Natural killer cell treated with Interleukin-12 subunit alpha and Interleukin-12 subunit beta and Interleukin-15 and Interleukin-18, amount 100 ng/mL, for 72 hours (primary cell): ENCODE measurements around the gene RAD9A. TPM values are rescaled to one million over a fixed set of nuclear protein-coding genes. Genes with fewer than 3 reads are reported as not detected.
A peak's percentile ranks its signal among the peaks of the same experiment; 100 is the strongest.
"Not testable (repeated sequence)": the region's sequence is repeated elsewhere in the genome, so short reads cannot be mapped to it uniquely, and the experiment has no call there.

ENCODE experiments used
- ATAC-seq, 2 donors: fragments of 150-1000 bp; cut with Tn5 transposase in 1 of 2; sonication (Bioruptor Pico), chemical (Tn5 transposase) in 1 of 2; 2 replicates each; pipeline ENCODE4 v1.10.0; 2021
- DNase-seq: peaks from one replicate; pipeline ENCODE4 v3.0.0; 2022; ENCODE audit warnings: low spot score
- H3K27ac Mint-ChIP-seq, 2 donors: 1 replicate in 1 of 2; 2 replicates in 1 of 2; pipeline ENCODE4 v1.8.0; 2022; ENCODE audit warnings: mixed read lengths in 2 of 2, mild to moderate bottlenecking in 1 of 2, moderate library complexity in 1 of 2
- H3K27me3 Mint-ChIP-seq, 2 donors: 1 replicate in 1 of 2; 2 replicates in 1 of 2; pipeline ENCODE4 v1.8.0; 2022; ENCODE audit warnings: mixed read lengths in 2 of 2
- H3K36me3 Mint-ChIP-seq: one replicate; pipeline ENCODE4 v1.8.0; 2022; ENCODE audit warnings: mixed read lengths
- H3K4me1 Mint-ChIP-seq, 2 donors: 1 replicate in 1 of 2; 2 replicates in 1 of 2; pipeline ENCODE4 v1.8.0; 2022; ENCODE audit warnings: low read depth in 2 of 2, mixed read lengths in 2 of 2, mild to moderate bottlenecking in 1 of 2
- H3K4me3 Mint-ChIP-seq: one replicate; pipeline ENCODE4 v1.8.0; 2022; ENCODE audit warnings: mixed read lengths
- H3K9me3 Mint-ChIP-seq: 2 replicates; pipeline ENCODE4 v1.8.0; 2022; ENCODE audit warnings: mixed read lengths
- total RNA-seq, 2 donors: library from RNA; stranded (reverse); gene quantifications; one replicate each; pipeline ENCODE4 v1.2.3, GENCODE V29; 2022

The RAD9A gene
- total RNA-seq, 2 donors from 2014 or later = 25.9 to 47.8 TPM

GRCh38 chr11:67420147-67420645 lies 28.4 kb downstream of the RAD9A start:
- DNase-seq (peak; percentile 59), ATAC-seq (no peak)
- Mint-ChIP-seq H3K27me3 (no peaks in the 10 kb centered on the region), H3K27ac (peak overlapping the region; percentile 33 to 60), H3K36me3 (no peaks in the 10 kb centered on the region), H3K4me3 (peak overlapping the region; percentile 70), H3K9me3 (no peaks in the 10 kb centered on the region), H3K4me1 (peaks cover 15 to 35% of the 10 kb centered on the region in 2 donors)

- Mint-ChIP-seq H3K4me1 (peaks cover 15 to 35% of the 10 kb centered on the region in 2 donors), H3K27ac (peak overlapping the region; percentile 47 to 60)
Measured at GRCh38 chr11:67420646-67421429, 29.1 kb downstream of the RAD9A start.

DNA sequence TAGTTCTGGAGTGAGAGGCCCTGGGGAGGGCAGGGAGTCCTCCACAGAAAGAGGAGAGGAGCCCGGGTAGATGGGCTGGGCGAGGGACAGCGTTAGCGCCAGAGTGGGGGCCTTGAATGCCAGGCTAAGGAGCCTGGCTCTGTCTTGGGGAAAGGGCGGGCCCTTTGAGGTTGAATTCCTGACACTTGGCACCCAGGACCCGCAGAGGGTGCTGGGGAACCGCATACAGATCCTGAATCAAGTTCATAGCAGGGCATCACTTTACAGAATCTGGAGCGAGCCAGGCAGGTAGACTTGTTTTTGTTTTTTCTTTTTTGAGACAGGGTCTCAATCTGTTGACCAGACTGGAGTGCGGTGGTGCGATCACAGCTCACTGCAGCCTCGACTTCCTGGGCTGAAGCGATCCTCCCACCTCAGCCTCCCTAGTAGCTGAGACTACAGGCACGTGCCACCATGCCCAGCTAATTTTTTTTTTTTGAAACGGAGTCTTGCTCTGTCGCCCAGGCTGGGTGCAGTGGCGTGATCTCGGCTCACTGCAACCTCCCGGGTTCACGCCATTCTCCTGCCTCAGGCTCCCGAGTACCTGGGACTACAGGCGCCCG lies 29.7 kb downstream of the RAD9A start:
- H3K4me3 Mint-ChIP-seq = peak overlapping the region; percentile 37
- ATAC-seq (no peak), DNase-seq (peak; percentile 64)
- no peaks in the 10 kb centered on the region for H3K27me3 Mint-ChIP-seq
- H3K9me3 Mint-ChIP-seq = no peaks in the 10 kb centered on the region
- peaks cover 9 to 28% of the 10 kb centered on the region in 2 donors for H3K4me1 Mint-ChIP-seq
- H3K27ac Mint-ChIP-seq = peak overlapping the region; percentile 47 to 57
- no peaks in the 10 kb centered on the region for H3K36me3 Mint-ChIP-seq

More at GRCh38 chr11:67420646-67421429, 29.1 kb downstream of the RAD9A start:
- DNase-seq (peak; percentile 96), ATAC-seq (peak; percentile 98)
- Mint-ChIP-seq H3K4me3 (peak overlapping the region; percentile 70), H3K9me3 (no peaks in the 10 kb centered on the region), H3K27me3 (no peaks in the 10 kb centered on the region), H3K36me3 (no peaks in the 10 kb centered on the region)

DNA sequence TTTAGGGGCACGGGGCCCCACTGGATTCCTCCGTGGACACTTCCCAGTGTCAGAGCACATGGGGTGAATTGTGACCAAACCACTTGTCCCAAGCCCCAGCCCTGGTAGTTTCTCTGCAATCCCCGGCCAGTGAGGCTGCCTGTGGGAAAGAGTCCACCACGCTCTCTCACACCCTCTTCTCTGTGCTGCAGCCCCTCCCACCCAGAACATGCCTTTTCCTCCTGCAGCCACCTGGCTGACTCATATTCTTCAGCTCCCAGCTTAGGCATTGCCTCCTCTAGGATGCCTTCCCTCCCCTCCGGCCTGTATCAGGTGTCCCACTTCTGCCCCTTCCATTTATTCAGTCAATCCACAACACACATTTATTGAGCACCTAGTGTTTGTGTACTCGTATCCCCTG lies 31.1 kb downstream of the RAD9A start:
- no peak for ATAC-seq
- no peaks in the 10 kb centered on the region for H3K9me3 Mint-ChIP-seq
- peak overlapping the region in 1 of 2 donors; percentile 36 for H3K27ac Mint-ChIP-seq
- H3K4me3 Mint-ChIP-seq = no peak overlapping the region
- no peaks in the 10 kb centered on the region for H3K27me3 Mint-ChIP-seq
- no peaks in the 10 kb centered on the region for H3K36me3 Mint-ChIP-seq
- DNase-seq = no peak
- H3K4me1 Mint-ChIP-seq = peaks cover 9 to 26% of the 10 kb centered on the region in 2 donors

- Mint-ChIP-seq H3K27me3 (no peaks in the 10 kb centered on the region), H3K4me3 (no peak overlapping the region), H3K9me3 (no peaks in the 10 kb centered on the region), H3K4me1 (peaks cover 13 to 27% of the 10 kb centered on the region in 2 donors), H3K27ac (no peak overlapping the region), H3K36me3 (no peaks in the 10 kb centered on the region)
- no peak for DNase-seq
- no peak for ATAC-seq
Measured at GRCh38 chr11:67423466-67423865, 31.7 kb downstream of the RAD9A start.

DNA sequence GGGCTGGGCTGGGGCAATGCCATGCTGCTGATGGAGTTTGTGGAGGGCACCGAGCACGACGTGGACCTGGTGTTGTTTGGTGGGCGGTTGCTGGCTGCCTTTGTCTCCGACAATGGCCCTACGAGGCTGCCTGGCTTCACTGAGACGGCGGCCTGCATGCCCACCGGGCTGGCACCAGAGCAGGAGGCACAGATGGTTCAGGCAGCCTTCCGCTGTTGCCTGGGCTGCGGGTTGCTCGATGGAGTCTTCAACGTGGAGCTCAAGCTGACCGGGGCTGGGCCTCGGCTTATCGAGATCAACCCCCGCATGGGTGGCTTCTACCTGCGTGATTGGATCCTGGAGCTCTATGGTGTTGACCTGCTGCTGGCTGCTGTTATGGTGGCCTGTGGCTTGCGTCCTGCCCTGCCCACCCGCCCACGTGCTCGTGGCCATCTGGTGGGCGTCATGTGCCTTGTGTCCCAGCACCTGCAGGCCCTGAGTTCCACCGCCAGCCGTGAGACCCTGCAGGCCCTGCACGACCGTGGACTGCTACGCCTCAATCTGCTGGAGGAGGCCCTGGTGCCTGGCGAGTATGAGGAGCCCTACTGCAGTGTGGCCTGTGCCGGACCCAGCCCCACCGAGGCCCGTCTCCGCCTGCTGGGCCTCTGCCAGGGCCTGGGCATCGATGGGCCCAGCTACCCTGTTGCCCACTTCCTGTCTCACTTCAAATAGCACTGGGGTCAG lies 32.3 kb downstream of the RAD9A start:
- no peaks in the 10 kb centered on the region for H3K36me3 Mint-ChIP-seq
- H3K4me3 Mint-ChIP-seq = no peak overlapping the region
- no peak overlapping the region for H3K27ac Mint-ChIP-seq
- H3K9me3 Mint-ChIP-seq = no peaks in the 10 kb centered on the region
- H3K4me1 Mint-ChIP-seq = peaks cover 13 to 25% of the 10 kb centered on the region in 2 donors
- H3K27me3 Mint-ChIP-seq = no peaks in the 10 kb centered on the region
- no peak for ATAC-seq
- DNase-seq = peak; percentile 60

DNA sequence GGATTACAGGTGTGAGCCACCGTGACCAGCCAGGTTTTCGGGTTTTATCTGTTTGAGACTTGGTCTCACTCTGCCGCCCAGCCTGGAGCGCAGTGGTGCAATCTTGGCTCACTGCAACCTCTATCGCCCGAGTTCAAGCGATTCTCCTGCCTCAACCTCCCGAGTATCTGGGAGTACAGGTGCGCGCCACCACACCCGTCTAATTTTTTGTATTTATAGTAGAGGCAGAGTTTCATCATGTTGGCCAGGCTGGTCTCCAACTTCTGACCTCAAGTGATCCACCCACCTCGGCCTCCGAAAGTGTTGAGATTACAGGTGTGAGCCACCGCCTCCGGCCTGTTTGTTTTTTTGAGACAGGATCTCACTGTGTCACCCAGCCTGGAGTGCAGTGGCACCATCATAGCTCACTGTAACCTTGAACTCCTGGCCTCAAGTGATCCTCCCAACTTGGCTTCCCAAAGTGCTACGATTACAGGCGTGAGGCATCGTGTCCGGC lies 35.6 kb downstream of the RAD9A start:
- Mint-ChIP-seq H3K4me1 (peaks cover 22 to 31% of the 10 kb centered on the region in 2 donors), H3K27ac (peak overlapping the region; percentile 94 to 97), H3K4me3 (peak overlapping the region; percentile 96)
- H3K9me3 Mint-ChIP-seq, DNase-seq, H3K36me3 Mint-ChIP-seq, ATAC-seq, H3K27me3 Mint-ChIP-seq: not testable (repeated sequence)

- Mint-ChIP-seq H3K4me3 (peak within 1 kb of the TSS; percentile 96), H3K27me3 (no peaks in the 10 kb centered on the region), H3K4me1 (peaks cover 24 to 31% of the 10 kb centered on the region in 2 donors), H3K36me3 (no peaks in the 10 kb centered on the region), H3K27ac (peak within 1 kb of the TSS; percentile 94 to 97), H3K9me3 (no peaks in the 10 kb centered on the region)
- ATAC-seq (peak; percentile 92 to 94), DNase-seq (peak; percentile 97)
Measured at GRCh38 chr11:67428052-67429001, 36.5 kb downstream of the RAD9A start, which contains the start of gene RPS6KB2. RPS6KB2 (plus strand) TSS chr11:67428494; CDS start chr11:67428546, 52 bp downstream.

- H3K27me3 Mint-ChIP-seq = no peaks in the 10 kb centered on the region
- peaks cover 29 to 36% of the 10 kb centered on the region in 2 donors for H3K4me1 Mint-ChIP-seq
- H3K9me3 Mint-ChIP-seq = no peaks in the 10 kb centered on the region
- no peaks in the 10 kb centered on the region for H3K36me3 Mint-ChIP-seq
- no peak for DNase-seq
- peak overlapping the region; percentile 96 for H3K4me3 Mint-ChIP-seq
- ATAC-seq = no peak
- H3K27ac Mint-ChIP-seq = peak overlapping the region; percentile 94 to 97
Measured at GRCh38 chr11:67429038-67429668, 37.4 kb downstream of the RAD9A start.

DNA sequence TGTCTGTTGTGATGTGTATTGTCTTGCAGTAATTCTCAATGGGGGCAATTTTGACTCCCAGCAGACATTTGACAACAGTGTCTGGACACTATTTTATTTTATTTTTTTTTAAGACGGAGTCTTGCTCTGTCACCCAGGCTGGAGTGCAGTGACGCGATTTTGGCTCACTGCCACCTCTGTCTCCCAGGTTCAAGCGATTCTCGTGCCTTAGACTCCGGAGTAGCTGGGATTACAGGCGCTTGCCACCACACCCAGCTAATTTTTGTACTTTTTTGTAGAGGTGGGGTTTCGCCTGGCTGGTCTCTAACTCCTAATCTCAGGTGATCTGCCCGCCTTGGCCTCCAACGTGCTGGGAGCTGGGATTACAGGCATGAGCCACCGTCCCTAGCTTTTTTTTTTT lies 37.9 kb downstream of the RAD9A start:
- H3K36me3 Mint-ChIP-seq = no peaks in the 10 kb centered on the region
- H3K27me3 Mint-ChIP-seq = no peaks in the 10 kb centered on the region
- no peak for DNase-seq
- peaks cover 28 to 33% of the 10 kb centered on the region in 2 donors for H3K4me1 Mint-ChIP-seq
- no peaks in the 10 kb centered on the region for H3K9me3 Mint-ChIP-seq
- H3K4me3 Mint-ChIP-seq = peak overlapping the region; percentile 54
- no peak for ATAC-seq
- no peak overlapping the region for H3K27ac Mint-ChIP-seq

DNA sequence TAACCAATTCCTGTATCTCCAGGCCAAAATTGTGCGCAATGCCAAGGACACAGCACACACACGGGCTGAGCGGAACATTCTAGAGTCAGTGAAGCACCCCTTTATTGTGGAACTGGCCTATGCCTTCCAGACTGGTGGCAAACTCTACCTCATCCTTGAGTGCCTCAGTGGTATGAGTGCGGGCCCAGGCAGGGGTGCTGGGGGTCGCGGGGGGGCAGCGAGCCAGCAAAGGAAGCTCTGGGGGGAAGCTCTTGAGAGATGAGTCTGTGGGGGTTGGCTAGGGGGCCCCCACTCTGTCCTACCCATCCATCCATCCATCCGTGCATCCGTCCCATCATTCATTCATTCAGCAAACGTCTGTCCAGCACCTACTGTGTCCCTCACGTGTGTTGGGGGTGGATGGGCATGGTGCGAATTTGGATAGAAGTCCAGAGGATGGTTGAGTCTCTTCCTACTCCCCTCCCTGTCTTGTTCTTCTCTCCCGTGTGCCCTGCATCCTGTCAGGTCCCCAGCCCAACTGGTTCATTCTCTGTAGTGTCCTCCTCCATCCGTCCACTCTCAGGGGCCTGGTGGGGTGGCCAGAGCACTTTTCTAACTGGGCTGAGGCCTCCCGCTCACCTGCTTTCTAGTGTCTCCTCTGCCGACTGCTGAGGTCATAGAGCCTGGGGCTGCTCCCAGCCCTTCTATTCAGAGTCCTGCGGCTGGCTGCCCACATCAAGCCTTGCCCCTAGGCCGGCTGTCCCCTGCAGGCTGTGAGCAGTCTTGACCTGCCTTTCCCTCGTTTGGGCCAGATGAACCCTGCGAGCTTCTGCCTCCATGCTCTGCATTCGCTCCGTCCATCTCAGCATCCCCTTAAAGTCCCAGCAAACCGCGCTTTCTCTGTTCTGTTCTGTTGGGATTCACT lies 39.8 kb downstream of the RAD9A start:
- peak overlapping the region; percentile 92 to 96 for H3K27ac Mint-ChIP-seq

More for the DNA sequence above, 39.8 kb downstream of the RAD9A start:
- ATAC-seq (no peak), DNase-seq (no peak)
- Mint-ChIP-seq H3K36me3 (no peaks in the 10 kb centered on the region), H3K4me1 (peaks cover 33 to 40% of the 10 kb centered on the region in 2 donors), H3K9me3 (no peaks in the 10 kb centered on the region), H3K4me3 (peak overlapping the region; percentile 18), H3K27me3 (no peaks in the 10 kb centered on the region)
